GM19455 (cell line): ENCODE results near the gene JUND.

Experiments
- ATAC-seq: cut with Tn5 transposase; IDR thresholded peaks from one replicate; pipeline ENCODE4 v1.9.1; 2021; ENCODE audit not compliant: unreplicated experiment

JUND gene

DNA sequence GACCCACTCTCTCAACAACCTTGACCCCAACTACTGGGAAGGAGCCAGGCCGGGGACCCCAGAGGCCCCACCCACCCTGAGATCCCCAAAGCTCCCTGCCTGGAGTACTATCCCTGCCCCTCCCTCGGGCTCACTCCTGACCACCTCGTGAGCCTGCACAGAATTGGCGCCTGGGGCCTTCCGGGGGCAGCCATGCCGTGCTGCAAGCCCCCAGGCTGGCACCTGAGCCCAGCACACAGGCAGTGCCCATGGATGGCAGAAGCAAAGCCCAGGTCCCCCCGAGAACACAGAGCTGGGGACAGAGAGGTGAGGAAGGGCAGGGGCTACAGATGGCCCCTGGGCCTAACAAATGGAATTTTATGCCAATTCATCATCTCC, 27.5 kb upstream of the JUND start:
- no peak for ATAC-seq

DNA sequence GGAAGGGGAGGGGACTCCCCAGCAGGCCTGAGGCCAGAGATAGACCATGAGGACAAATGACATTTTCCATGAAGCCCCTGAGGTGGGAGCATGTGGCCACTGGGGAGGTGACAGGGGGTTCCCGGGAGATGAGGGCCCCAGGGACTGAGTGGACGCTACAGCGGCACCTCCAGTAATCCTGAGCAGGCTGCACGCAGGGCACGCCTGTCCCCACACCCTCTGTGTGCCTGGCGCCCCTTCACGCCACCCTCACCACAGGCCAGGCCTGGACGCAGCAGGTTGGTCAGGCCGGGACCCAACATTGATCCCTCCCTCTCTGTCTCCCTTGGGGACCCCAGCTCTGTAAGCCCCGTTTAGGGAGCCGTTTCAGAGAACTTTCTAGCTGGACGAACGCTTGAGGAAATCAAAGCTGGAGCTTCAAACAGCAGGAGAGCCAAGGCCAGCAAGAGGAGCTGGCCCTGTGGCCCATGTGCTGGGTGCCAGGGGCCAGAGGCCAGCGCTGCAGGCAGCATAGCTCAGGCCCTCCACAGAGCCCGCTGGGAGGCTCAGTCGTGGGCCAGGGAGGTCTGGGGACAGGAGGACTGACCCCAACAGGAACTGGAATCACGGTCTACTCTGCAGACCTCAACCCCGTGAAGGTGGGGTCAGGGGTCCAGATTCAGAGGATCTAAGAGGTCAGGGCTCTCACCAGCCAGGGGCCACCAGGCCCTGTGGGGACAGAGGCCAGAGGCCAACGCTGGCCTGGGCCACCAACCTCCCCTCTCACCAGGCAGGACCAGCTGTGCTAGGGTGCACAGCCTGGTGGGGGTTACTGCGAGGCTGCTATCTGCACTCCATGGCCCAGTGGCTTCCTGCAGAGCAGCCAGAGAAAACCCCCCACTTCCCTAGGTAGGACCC, 26.9 kb upstream of the JUND start:
- ATAC-seq = no peak

DNA sequence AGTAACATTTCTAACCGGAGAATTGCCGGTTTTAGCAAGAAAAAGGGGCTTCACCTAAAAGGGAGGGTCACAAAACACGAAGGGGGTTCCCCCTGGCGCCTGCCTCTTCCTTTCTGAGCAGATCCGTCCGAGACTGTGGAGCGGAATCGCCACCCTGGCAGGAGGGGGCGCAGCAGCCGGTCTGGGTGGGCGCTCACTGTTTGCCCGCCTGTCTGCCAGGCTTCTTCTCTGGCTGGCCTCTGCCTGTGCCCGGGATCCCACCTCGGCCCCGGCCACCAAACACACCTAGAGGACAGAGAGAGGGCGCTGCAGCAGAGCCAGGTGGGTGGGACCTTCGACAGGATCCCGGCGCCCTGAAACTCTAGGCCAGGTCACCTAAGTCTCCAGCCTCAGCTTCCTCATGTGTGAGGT, 25.9 kb upstream of the JUND start:
- no peak for ATAC-seq

DNA sequence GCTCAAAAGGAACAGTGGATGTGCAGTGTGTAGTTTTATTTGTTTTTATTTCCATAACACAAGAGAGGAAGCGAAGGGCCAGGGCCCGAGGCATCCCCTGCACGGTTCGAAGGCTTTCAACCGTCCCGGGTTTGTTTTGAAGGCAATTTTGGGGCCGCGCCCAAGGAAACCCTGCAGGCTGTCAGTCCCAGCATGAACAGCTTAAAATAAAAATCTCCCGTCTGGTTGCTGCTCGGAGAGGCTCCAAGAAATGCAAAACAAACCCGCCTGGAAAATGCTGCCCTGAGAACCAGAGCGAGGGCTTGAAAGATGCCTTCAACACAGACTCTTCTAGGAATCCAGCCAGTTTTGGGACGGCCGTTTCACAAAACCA, 25.5 kb upstream of the JUND start:
- ATAC-seq = no peak

DNA sequence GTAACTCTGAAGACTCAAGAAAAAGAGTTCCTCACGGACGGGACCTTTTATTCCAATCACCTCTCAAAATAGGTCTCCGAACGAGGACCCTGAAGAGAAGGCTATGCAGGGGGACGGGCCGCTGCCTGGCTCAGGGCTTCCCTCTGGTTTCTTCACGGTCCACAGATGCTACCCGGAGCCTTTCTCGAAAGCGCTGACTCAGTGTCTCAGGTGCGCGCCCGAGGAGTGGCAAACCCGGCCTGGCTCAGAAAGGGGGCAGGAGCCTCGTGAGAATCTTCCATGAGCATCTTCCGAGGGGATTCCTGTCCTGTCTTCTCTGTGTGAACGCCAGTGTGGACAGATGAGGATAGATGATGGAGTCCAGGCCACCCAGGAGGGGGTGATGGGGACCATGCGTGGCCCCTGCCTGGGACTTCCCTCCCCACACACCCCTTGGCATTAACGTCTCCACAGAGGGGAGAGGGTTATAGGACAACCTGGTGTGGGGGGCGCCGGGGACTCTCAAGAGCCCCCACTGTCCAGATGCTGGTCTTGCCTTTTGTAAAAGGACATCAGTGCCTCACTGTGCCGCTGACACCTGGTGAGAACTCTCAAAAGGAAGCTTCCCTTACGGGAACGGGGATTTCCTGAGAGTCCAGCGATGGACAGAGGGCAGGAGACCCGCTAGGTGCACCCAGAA, 24.9 kb upstream of the JUND start:
- ATAC-seq = no peak

DNA sequence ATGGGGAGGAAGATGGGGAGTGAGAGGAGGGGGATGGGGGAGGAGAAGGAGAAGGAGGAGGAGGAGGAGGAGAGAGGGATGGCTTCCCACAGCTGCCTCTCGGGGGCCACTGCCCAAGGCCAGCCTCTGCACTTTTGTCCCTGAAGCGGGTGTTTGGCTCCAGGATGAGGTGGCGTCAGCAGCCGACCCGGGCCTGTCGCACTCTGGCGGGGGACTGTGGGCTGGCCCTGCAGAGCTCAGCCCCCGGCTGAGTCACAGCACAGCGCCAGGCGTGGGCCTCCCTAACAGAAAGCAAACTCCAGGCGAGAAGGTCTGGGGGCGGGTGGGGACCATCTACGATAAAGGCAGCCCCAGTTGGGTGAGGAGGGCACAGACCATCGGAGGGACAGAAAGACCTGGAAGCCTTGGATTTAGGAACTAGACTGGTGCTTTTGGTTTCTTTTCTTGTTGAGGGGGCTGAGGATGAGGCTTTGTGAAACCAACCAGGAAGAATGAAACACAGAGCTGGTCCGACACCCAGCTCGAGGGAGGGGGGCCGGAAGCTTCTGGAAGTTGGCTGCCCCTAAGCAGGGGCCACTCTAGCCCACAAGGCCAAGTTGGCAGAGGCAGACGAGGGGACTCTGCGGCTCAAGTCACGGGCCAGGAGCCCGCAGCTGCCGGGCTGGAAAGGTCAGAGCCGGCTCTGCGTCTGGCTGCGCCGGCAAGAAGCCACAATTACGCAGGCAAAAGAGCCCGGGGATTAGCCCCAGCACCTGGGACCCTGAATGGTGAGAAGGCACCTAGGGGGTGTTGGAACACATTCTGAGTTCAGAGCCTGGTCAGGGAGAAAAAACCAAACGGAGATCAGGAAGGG, 23.3 kb upstream of the JUND start:
- no peak for ATAC-seq

DNA sequence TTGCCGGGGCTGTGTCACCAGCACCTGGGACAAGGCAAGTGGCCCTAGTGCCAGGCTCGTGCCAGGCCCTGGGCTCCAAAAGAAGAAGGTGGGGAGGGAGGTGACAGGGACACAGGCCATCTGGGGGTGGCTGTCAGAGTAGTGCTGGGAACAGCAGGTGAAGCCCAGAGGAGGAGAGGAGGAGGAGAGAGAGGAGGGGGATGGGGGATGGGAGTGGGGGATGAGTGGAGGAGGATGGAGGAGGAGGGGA, 22.7 kb upstream of the JUND start:
- ATAC-seq = no peak

DNA sequence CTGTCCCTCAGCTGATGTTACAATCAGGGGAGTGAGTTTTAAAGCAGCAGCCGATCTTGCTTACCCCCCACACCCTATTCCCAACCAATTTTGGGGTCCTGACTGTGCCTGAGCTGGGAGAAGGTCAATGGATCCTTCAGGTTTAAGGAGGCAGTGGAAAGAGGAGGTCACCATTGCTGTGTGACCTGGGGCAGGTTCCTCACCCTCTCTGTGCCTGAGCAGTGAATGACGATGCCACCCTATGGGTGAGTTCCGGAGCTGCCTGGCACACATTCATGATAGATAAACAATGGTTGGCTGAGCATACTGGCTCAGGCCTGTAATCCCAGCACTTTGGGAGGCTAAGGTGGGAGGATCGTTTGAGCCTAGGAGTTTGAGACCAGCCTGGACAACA, 20.3 kb upstream of the JUND start:
- ATAC-seq = no peak

DNA sequence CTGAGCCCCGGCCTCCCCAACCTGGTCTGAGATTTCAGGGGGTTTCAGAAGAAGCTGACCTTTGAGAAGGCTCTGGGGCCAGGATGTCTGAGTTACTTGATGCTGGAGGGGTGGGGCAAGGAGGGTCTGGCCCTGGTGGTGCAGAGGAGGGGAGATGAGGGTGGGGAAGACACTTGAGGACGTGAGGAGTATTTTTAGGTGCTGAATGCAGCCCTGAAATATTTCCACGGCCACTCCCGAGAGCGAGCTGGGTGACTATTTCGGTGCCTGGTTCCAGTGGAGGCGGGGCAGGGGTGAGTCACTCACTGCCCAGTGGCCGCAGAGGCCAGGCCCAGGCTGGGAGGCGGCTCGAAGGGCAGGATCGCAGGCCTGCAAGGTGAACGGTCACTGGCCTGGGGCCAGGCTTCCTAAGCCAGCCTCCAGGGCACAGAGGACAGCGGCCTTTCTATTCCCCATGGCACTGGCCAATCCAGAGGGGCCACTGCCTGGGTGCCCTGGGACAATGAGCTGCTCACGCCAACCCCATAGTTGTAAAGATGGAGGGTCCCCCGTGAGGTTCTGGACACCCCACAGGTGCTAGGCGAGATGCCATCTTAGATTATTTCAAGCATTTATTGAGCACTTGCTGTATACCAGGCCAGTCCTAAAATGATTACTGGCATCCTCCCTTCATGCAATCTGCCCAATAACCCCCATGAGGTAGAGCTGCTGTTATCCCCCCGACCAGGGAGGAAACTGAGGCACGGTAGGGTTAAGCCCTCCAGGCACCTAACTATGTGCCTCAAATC, 19.7 kb upstream of the JUND start:
- ATAC-seq = no peak

DNA sequence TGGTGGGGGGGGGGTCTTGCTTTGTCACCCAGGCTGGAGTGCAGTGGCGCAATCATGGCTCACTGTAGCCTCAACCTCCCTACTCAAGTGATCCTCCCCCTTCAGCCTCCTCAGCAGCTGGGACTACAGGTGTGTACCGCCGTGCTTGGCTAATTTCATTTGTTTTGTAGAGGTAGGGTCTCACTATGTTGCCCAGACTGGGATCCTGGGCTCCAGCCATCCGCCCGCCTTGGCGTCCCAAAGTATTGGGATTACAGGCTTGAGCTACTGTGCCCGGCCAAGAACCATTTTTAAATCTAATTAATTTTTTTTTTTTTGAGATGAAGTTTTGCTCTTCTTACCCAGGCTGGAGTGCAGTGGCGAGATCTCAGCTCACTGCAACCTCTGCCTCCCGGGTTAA, 18.2 kb upstream of the JUND start:
- ATAC-seq = no peak

DNA sequence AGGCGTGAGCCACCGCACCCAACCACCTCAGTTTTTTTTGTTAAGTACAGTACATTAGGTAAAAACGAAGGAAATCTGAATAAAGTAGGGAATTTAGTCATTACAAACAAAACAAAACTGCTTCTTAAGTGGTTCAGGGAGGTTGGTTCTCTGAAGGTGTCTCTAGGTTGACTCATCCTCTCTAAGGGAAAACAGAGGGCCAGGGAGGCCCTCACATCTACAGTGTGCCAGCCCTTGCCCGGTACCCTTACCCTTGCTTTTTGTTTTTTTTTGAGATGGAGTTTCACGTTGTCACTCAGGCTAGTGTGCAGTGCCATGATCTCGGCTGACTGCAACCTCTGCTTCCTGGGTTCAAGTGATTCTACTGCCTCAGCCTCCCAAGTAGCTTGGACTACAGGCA, 17.2 kb upstream of the JUND start:
- no peak for ATAC-seq

DNA sequence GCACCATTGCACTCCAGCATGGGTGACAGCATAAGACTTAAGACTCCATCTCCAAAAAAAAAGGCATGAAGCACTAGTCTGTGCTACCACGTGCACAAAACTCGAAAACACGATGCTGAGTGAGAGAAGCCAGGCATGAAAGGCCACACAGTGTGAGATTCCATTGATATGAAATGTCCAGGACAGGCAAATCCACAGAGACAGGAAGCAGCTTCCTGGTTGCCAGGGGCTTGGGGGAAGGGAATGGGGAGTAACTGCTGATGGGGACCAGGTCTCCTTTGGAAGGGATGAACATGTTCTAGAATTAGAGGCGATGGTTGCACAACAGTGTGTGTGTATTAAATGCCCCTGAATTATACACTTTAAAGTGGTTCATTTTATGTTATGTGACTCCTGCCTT, 15.9 kb upstream of the JUND start:
- ATAC-seq = no peak

DNA sequence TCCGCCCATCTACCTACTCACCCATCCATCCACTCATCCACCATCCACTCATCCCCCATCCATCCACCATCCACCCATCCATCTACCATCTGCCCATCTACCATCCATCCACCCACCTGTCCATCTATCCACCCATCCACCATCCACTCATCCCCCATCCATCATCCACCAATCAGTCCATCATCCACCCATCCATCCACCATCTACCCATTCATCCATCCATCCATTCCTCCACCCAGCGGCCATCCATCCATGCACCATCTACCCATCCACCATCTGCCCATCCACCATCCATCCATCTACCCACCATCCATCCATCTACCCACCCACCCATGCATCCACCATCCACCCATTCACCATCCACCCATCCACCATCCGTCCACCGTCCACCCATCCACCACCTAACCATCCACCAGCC, 13.6 kb upstream of the JUND start:
- ATAC-seq = no peak

DNA sequence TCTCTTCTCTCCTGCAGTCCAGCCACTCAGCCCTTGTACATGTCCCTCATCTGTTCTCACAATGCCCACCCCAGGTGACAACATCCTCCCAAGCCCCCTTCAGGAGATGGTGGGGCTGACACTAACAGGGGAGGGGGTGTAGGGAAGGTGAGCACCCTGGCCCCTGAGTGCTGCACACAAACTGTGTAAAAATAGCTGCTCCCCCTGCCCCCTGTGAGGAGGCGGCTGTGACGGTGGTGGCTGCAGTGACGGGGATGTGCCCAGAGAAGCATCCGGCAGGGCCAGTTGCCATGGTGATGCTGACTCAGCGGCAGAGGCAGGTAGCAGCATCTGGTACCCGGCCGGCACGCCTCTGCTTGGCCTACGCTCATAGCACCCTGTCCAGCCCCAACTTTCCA, 13.0 kb upstream of the JUND start:
- ATAC-seq = no peak

DNA sequence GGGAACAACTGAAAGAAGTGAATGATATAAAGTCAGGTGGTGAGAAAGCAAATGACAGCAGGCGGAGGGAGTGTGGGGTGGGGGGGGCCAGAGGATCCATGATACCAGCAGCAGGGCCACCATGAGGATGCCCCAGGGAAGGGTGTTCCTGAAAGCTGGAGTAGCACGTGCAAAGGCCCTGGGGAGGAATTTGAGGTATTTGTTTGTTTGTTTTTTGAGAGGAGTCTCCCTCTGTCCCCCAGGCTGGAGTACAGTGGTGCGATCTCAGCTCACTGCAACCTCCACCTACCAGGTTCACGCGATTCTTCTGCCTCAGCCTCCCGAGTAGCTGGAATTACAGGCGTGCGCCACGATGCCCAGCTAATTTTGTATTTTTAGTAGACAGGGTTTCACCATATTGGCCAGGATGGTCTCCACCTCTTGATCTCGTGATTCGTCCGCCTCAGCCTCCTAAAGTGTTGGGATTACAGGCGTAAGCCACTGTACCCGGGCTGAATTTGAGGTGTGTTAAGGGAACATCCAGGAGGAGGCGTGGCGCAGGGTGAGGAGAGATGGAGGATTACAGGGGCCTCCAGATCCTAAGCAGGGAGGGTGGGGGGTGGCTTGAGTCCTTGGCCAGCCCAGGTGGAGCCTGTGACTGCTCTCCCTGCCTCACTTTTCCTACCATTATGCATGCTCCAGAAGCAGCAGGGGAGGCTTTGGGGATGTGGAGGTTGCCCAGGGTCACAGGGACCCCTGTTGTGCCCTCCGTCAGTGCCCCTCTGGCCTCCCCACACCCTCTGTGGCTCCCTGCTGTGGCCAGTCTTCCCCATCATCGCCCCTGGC, 12.4 kb upstream of the JUND start:
- ATAC-seq = no peak

DNA sequence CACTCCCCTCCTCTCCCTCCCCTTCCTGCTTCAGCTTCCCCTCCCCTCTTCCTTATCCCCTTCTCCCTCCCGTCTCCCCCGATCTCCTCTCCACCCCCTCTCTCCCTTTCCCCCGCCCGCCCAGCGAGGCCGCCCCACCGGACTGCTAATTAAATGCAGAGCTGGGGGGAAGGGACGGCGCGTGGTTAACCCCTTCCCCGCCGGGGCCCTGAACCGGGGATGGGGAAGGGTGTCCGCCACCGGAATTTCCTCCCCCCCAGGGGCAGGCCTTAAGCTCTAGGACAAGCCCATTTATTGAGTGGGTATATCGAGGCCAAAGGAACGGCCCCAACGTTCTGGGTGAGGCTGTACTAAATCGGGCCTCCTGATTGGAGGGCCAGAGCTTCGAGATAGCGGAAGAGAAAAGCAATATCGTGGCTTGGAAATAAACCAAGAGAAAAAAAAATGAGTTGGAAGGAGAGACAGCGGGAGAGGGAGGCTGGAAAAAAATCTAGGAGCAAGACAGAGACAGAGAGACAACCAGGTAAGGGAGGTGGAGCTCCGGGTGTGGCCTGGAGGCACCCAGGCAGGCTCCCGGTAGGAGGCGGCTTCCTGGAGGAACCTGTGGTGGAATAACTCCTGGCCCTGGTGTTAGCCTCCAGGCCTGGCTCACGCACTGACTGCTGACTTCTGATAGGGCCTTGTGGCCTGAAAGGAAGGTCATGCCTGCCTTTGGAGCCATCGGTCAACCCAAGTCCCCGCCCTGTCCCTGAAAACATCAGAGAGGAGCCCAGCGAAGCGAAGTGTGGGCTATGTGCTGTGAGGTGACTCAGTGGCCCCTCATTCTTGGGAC, 11.6 kb upstream of the JUND start:
- ATAC-seq = no peak

DNA sequence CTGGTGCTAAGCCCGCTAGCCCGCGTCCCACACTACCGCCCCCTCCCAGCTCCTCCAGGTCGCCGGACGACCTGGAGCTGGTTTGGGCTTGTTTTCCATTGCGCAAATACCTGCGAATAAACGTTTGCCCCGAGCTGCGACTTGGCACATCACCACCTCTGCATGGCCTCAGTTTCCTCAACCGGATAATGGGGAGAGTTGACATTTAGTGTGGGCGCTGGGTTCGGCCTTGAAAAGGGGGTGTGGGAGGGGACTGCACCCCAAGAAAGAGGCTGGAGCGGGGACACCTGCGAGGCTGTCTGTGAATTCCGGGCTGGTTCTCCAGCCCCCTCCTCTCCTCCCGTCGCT, 11.0 kb upstream of the JUND start:
- no peak for ATAC-seq

DNA sequence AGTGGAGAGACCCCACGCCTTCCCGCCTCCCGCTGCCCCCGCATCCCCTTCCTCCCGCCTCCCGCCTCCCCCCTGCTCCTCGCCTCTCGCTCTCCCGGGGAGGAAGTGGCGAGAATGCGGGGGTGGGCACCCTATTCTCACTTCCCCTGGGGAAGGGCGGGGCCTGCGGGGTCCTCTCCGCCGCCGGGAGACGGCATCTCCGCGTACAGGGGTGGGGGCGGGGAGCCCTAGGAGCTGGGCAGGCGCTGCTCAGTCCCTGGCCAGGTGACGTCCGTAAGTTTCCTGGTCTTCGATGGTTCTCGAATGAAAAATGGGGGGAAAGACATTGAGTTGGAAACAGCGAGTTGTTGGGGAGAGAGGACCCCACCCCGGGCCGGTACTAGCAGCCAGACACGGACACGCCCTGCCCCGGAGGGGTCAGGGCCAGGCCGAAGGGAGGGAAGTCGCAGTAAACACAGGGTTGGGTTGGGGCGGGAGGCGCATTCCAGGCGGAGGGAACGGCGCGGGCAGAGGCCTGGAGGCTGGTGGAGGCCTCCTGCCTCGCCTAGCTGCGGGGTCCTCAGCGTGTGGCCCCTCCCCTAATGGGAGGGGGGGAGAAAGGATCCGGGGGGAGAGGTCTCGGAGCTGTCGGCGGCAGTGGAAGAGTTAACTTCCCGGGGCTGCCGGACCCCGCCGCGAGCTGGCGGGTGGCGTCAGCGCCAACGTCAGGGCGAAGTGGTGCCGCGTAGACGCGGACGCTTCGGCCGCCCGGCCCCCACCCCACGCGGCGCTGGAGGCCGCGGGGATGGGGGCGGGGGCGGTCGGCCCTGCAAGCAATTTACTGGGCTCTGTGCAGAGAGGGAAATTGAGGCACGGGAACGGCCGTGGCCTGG, 10.4 kb upstream of the JUND start:
- no peak for ATAC-seq
